NCI-H2107 (cell line): ENCODE measurements around the gene AFF1.

Experiments
- DNase-seq: peaks from one replicate; lab custom pipeline; 2025; lab: John Stamatoyannopoulos, UW

The AFF1 gene

DNA sequence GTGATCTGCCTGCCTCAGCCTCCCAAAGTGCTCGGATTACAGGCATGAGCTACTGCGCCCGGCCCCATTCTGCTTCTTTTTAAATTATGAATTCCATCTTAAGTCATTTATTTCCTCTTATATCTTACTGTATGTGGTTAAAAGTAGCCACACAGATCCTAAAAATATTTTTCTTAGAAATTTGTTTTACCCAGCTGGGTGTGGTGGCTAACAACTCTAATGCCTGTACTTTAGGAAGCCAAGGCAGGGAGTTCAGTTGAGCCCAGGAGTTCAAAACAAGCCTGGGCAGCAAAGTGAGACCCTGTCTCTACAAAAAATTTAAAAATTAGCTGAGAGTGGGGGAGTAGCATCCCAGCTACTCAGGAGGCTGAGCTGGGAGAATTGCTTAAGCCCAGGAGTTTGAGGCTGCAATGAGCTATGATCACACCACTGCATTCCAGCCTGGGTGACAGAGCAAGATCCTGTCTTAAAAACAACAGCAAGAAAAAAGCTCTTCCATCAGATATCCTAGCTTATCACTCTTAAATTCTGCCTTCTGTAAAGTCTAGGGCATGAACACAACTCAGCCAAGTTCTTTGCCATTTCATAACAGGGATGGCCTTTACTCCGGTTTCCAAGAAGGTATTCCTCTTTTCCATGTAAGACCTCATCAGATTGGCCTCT is 15.1 kb upstream of the AFF1 start:
- no peak for DNase-seq

DNA sequence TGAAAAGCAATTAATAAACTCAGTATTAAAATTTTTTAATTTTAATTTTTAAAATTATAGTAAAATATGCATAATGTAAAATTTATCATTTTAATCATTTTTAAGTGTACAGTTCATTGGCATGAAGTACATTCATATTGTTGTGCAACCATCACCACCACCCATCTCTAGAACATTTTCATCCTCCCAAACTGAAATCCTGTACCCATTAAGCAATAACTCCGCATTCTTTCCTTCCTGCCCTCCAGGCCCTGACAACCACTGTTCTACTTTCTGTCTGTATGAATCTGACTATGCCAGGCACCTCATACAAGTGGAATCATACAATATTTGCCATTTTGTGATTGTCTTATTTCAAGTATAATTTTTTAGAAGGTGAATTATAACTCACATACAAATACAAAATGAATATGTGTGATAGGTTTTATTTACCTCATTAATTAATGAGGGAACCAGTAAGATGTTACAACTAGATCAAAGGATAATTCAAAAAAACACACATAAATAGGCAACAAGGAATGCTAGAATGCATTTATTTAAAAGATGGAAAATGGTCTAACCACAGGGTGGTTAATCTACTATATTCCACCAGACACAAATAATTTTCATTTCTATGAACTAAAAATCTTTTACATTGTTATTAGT is 13.1 kb upstream of the AFF1 start:
- DNase-seq, result no peak

GRCh38 chr4:86924811-86925210 is 10.0 kb upstream of the AFF1 start:
- no peak for DNase-seq

GRCh38 chr4:86926435-86927086 is 8.2 kb upstream of the AFF1 start:
- no peak for DNase-seq

GRCh38 chr4:86927843-86928395 is 6.9 kb upstream of the AFF1 start:
- DNase-seq, result no peak

DNA sequence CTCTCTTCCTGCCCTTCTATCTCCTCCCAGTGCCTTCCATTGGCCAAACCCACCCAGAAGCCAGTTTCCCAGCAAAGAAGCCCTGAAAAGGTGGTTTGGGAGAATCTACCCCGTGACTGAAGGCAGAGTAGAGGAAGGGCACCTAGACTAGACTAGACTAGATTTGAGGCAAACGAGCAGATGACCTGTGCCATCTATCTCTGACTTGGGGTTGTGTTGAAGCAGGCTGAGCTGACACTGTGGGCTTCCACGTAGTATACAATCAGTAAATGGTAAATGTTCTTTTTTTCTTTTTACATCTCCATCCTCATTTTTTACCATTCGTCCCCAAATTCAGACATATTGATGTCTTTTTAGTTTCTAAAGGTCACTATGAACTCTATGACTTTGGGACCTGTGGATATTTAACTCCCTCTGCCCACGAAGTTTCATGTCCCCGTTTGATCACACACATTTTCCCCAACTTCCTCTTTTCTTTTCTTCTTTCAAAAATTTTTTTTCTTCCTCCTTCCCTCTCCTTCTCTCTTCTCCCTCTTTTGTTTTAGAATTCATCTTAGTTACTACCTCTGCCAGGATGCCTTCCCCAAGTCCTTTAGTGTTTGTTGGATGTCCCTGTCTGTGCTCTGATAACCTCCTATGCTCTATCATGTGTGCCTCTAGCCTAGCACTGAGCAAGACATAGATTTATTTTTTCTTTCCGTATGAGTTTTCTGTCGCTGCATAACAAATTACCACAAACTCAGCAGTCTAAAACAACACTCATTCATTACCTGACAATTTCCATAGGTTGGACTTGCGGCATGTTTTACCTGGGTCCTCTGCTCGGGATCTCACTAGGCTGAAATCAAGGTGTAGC is 6.2 kb upstream of the AFF1 start:
- DNase-seq, result no peak

DNA sequence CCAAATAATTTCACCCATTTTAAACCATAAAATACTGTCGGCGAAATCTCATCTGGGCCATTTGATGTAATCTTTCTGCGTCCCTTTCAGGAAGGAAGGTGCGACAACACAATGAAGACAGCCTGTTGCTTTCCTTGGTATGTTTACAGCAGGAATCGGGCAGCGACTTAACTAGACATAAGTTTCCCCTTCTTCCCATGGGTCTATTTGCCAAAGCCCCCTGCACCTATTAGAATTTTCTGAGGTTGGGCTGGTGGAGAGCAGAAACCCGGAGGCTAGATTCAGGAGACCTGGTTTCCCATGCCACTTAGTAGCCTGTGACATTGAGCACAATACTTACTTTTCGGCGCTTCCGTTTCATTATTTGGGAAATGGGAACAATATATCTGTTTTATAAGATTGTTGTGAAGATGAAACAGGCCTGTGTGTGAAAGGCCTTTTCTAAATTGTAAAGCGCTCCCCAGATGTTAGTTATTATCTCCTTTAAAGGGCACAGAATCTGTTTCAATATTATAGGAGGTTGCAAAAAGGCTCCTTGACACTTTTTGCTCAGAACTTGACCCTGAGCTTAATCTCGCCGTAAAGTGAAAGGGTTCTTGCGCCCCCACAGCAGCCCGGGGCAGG is 552 bp upstream of the AFF1 start:
- no peak for DNase-seq

DNA sequence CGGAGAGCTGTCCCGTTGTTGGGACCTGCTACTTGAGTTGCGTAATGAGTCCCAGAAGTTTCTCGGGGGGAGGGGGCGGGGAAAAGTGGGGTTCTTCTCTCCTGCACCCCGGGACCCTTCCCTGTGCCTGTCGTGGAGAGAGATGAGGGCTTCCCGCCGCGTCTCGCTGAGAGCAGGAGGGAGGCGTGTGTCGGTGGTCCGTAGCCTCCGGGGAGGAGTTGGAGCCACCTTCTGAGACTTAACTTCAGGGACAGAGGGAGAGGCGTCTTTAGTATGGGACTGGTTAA is 698 bp downstream of the AFF1 start:
- DNase-seq, result no peak

DNA sequence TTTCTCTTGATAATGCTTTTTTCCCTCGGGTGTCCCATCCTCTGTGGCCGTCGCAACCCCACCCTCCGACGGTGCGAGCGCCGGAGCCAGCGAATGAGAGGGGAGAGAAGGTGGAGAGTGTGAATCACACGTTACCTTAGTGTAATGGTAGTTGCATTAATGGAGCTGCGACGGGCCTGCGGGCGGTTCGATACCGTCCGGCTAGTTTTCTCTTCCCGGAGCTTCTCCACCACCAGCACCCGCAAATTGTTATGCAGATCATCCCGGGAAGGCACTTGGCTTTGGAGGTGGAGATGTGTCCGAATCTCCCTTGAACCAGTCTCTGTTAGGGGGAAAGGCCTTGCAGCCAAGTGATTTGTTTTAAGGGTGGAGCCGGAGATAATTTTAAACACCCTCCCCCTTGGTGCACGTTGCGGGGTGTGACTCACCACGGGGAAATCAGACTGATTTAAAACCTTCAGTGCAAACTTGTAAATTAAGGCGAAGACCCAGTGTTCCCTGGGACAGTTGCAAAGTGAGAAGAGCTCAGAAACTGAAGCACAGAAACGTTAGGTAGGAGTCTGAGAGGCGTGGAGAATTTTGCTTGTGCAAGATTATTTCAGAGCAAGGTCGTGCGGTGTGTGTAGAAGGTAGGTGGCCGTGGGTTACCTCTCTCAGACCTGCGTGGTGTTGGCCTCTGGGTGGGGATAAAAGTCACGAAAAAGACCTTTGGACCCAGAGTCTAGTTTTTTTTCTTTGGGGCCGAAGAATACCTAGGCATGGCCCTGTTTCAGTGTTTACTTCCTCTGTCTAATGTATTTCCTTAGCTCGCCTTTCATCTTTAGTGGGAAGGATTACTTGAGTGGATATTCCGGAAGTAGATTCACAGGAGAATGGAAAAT is 1.3 kb downstream of the AFF1 start:
- DNase-seq, result no peak

- no peak for DNase-seq
These were observed 4.1 kb downstream of the AFF1 start for GRCh38 chr4:86938771-86939520.

DNA sequence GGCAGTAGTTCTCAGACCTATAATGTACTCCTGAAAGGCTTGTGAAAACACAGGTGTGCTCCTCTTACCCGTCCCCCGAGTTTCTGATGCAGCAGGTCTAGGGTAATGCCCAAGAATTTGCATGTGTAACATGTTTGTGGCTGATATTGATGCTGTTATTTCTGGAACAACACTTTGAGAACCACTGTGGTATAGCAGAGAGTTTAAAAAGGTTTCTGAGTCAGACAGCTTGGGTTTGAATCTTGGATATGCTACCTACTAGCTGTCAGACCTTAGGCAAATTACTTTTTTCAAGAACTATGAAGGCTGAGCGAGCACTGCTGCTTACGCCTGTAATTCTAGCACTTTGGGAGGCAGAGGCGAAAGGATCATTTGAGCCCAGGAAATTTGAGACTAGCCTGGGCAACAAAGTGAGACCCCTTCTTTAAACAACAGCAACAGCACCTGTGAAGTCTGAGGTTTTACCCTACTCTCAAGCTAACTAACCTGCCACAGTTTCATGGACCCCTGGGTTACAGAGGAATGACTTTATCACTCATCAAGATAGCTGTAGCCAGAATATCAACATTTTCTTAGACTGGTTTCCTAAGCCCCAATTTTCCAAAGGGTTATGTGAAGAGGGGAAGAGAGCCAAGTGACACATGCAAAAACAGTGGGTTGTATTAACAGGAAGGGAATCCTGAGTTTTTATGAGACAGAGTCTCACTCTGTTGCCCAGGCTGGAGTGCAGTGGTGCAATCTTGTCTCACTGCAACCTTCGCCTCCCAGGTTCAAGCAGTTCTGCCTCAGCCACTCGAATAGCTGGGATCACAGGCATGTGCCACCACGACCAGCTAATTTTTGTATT is 5.1 kb downstream of the AFF1 start:
- no peak for DNase-seq

GRCh38 chr4:86940920-86941460 is 6.2 kb downstream of the AFF1 start:
- DNase-seq, result no peak

DNA sequence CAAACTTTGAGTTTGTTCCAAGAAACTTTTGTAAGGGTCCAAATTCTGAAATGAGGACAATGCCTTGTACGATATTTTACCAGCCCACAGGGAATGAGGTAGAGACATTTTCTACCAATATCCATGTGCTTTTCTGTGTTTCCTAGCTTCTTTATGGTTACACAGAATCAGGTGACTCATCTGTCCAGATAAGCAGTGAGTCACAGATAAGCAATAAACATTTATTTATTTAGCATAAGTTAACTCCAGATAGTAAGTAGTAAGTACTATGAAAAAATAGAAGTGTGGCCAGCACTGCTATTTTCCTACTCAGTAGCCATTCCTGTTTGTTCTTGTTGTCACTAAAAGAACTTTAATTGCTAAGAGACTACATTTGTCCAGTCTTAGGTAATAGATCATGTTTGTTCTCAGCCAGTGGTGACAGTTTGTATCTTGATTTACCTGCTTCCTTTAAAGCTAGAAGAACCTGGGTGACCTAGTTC is 7.4 kb downstream of the AFF1 start:
- DNase-seq, result no peak

GRCh38 chr4:86944964-86945781 is 10.4 kb downstream of the AFF1 start:
- no peak for DNase-seq

DNA sequence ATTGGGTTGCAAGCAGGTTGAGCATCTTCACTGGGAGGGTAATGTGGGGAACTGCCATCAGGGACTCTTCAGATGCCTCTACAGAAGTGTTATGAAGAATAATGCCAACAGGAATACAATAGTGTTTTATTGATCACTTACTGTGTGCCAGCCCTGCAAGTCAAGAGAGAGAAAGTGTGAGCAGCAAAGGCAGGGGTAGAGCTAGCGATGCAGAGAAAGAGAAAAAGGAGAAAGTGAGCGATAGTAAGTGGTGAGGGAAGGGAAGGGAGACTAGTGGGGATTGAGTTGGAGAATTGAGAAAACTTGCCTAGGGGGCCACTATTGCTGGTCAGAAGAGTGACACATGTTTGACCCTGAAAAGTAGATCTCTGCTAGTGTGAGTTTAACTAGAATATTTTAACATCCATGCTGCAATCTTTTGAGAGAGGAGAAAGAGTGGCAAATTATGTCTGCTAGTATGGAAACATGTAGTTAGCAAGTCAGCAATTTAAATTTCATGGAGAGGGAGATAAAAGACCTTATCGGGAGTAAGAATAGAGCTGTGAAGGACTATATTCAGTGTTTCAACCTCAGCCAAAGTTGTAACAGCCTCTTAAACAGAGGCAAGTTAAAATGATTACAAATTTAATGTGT is 12.2 kb downstream of the AFF1 start:
- DNase-seq, result no peak

DNA sequence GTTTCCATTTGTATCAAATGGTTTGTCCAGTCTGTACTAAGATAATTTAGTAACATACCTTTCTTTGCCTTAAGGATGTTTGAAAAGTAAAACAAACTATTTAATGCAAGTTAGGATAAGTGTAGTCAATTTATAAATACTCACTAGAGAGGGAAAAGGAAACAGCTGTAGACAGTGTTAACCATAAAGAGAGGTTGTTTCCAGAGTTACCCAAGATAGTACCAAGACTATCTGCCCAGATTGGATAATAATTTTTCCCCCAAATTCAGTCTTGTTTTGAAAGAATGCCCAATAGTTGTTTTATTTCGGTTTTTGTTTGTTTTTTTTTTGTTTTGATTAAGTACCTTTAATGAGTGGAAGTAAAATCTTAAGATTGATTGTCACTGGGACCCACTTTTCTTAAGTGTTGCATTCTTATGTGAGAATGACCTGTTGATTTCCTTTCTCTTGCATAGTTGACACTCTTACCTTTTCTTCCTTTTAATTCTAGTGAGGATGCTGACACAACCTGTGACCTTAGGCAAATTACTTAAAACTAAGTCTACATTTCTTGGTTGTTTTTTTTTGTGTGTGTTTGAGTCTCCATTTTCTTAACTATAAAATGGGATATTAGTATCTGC is 12.8 kb downstream of the AFF1 start:
- no peak for DNase-seq

- peak; percentile 1 for DNase-seq
These were observed 13.5 kb downstream of the AFF1 start for GRCh38 chr4:86948276-86948675.
